PC-3 (cell line): ENCODE results near the gene PPP1R16B.

Source experiments
- CTCF ChIP-seq: fragments of 300-600 bp; sonication (generic); conservative IDR thresholded peaks from 2 replicates; pipeline ENCODE4 v1.5.1; 2017; ENCODE audit warnings: antibody characterized with exemption, low read depth, mild to moderate bottlenecking, low read length
- EZH2 ChIP-seq: fragments of 300-600 bp; sonication (generic); IDR thresholded peaks from one replicate; pipeline ENCODE4 v1.6.1; 2017; ENCODE audit warnings: antibody characterized with exemption, mild to moderate bottlenecking, low read length; ENCODE audit not compliant: unreplicated experiment
- EZH2phosphoT487 ChIP-seq: fragments of 300-600 bp; sonication (generic); IDR thresholded peaks from 2 replicates; pipeline ENCODE4 v1.6.1; 2018; ENCODE audit warnings: mild to moderate bottlenecking, antibody characterized with exemption, low read length, borderline replicate concordance

- TF ChIP-seq EZH2phosphoT487 (no peak), CTCF (no peak), EZH2 (no peak)
Observed at GRCh38 chr20:38853759-38854158, 48.3 kb downstream of the PPP1R16B start.
